Superior temporal gyrus (tissue), 1 donor: Measurements from ENCODE around the gene PADI4.

Source experiments
- DNase-seq: peaks from one replicate; pipeline ENCODE4 v3.0.0-alpha.2; 2016; ENCODE audit errors: extremely low spot score

Gene PADI4, protein sequence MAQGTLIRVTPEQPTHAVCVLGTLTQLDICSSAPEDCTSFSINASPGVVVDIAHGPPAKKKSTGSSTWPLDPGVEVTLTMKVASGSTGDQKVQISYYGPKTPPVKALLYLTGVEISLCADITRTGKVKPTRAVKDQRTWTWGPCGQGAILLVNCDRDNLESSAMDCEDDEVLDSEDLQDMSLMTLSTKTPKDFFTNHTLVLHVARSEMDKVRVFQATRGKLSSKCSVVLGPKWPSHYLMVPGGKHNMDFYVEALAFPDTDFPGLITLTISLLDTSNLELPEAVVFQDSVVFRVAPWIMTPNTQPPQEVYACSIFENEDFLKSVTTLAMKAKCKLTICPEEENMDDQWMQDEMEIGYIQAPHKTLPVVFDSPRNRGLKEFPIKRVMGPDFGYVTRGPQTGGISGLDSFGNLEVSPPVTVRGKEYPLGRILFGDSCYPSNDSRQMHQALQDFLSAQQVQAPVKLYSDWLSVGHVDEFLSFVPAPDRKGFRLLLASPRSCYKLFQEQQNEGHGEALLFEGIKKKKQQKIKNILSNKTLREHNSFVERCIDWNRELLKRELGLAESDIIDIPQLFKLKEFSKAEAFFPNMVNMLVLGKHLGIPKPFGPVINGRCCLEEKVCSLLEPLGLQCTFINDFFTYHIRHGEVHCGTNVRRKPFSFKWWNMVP

DNA sequence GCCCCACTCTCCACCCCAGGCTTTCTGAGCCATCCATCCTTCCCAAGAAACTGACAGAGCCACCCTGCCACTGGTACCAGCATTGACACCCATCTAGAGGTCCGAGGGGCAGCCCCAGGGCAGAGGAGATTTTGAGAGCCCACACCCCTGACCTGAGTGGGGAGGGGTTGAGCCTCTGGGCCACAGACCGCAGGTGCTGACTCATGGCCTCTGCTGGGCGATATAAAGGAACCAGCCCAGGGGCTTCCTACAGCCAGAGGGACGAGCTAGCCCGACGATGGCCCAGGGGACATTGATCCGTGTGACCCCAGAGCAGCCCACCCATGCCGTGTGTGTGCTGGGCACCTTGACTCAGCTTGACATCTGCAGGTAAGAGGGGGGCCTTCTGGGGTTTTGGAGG lies at the start of gene PADI4:
PADI4 (plus strand) TSS at position 252 of the 400 bp plus-strand sequence; CDS start at position 278, 26 bp downstream.
- DNase-seq: no peak

DNA sequence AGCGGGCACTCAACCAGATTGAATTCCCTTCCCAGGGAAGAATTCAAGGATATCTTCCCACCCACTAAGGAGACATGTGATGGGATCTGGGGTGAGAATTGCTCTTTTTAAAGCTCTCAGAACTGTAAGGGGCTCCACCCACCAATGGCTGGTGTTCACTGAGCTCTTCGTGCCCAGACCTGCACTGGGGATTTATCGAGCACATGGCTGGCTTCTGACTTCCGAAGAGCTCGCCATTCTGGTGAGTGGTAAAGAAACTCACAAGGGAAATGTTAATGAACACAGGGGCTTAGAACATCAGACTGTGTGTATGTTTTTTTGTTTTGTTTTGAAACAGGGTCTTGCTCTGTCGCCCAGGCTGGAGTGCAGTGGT lies 49.3 kb upstream of the PADI4 start:
- DNase-seq: no peak

DNA sequence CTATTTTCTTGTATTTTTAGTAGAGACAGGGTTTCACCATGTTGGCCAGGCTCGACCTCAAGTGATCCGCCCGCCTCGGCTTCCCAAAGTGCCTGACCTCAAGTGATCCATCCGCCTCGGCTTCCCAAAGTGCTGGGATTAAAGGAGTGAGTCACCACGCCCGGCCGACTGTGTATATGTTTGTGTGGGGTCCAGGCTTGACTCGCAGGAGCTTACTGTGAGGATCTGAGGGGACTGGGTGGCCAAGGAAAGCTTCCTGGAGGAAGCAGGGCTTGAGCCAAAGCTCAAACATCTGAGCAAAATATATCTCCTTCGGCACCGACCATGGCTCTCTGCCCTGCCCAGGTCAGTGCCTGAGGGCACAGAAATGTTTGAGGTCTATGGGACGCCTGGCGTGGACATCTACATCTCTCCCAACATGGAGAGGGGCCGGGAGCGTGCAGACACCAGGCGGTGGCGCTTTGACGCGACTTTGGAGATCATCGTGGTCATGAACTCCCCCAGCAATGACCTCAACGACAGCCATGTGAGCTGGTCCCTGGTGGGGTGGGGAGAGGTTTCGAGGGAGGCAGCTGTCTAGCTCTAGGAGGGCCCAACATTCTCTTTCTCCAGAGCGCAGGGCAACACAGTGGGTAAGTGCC lies 48.6 kb upstream of the PADI4 start:
- DNase-seq: no peak

DNA sequence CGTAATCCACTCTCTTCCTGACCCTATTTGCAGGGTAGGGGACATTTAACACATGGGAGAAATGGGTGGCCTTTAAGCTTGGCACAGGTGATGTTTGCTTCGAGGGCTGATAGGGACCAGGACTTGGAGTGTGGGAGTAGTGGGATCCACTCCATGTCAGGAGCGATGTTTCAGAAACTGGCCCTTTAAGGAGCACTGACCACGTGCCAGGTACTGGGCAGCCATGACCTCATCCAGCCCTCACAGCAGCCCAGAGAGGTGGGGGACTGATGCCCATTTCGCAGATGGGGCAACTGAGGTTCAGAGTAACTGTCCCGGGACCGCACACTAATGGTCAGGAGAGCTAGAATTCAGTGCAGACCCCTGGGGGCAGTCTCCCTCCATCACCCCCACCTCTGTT lies 47.7 kb upstream of the PADI4 start:
- no peak for DNase-seq

DNA sequence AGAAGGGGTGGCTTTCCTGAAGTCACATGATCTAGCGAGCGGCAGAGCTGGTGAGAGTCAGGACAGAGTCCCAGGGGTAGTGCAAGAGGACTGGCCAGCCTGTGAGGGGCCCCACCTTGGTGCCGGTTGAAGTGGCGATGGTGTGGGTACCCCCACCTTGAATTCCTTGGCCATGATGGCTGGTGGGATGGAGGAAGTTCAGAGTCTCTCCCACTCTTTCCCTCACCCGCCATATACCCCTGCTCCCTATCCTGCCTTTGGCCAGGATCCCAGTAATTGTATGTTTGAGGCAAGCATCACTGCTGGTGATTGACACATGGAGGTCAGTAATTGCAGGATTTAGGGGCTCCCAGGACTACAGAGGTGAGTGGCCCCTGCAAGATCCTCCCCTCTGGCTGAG lies 47.3 kb upstream of the PADI4 start:
- no peak for DNase-seq

DNA sequence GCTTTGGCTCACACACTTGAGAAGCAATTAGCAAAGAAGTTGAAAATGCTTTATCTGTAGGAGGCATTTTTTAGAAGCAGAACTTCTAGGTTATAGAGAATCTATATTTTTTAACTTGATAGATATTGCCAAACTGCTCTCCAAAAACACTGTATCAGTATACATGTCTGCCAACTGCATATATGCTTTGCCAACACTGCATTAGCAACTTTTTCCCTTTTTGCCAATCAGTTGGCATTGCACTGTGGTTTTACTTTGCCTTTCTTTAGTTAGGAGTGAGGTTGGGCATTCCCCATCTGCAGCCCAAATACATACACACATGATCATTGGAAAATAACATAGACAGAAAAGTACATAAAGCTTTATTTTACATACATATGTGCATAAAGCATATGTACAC lies 44.1 kb upstream of the PADI4 start:
- DNase-seq: peak; percentile 9

DNA sequence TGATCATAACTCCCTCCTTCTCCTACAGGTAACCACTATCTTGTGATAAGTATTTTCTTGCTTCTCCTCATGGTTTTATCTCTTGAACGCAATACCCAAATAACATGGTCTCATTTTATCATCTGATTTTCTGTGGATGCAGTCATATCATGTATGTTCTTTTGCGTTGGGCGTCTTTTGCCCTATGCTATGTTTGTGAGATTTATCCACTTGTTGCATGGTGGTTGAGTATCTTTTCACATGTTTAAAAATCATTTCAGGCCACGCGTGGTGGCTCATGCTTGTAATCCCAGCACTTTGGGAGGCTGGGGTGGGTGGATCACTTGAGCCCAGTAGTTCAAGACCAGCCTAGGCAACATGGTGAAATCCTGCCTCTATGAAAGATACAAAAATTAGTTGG lies 43.5 kb upstream of the PADI4 start:
- DNase-seq: no peak

DNA sequence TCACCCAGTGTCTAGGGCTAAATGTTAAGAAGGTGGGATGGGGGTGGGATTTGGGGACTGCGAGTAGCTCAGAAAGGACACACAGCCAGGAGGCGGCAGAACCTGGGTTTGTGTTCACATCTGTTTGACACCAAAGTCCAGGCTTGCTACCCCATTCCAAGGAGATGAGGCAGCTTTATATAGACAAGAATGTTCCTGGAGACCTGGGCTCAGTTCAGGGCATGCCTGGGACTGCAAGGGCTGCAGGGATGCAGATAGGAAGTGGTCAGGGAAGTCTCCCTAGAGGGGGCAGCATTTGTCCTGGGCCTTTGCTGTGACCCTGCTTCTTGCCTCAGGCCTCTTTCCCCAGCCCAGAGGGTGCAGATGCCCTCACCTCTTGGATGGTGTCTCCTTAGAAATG lies 42.8 kb upstream of the PADI4 start:
- DNase-seq: no peak

DNA sequence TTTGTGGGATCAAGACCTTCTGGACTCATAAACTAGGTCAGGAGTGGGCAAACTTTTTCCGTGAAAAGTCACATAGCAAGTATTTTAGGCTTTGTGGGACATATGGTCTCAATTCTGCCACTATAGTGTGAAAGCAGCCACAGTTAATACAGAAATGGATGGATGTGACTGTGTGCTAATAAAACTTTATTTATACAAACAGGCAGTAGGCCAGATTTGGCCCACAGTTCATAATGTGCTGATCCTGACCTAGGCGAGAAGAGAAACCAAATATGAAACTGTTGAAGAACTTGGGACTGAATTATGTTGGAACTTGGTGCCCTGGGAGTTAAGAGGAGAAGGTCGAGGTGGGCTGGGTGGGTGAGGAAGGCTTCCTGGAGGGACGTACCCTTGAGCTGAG lies 42.0 kb upstream of the PADI4 start:
- no peak for DNase-seq

DNA sequence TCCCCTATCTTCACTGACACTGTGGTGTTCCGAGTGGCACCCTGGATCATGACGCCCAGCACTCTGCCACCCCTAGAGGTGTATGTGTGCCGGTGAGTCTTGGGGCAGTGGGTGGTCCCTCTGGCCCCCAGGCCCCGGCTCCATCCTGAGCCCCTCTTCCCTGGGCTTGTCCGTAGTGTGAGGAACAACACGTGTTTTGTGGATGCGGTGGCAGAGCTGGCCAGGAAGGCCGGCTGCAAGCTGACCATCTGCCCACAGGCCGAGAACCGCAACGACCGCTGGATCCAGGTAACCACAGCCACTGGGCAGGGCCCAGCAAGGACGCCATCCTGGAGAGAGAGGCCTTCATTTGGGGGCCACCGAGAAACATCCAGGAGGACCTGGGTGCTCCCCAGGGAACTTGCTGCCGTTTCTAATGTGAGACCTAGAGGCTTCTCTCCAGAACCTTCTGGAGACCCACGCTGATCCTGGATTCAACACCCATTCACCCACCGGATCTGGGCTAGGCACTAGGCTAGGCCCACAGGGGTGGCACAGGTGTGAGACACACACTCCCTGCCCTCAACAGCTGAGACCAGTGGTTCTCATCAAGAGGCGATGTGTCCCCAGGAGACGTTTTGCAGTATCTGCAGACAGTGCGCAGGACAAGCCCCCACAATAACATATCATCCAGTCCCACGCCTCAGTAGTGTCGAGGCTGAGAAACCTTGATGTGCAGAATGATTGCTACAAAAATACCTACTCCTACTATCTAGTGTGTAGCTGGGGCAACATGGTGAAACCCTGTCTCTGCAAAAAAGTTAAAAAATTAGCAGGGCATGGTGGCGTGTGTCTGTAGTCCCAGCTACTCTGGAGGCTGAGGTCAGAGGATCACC lies 36.9 kb upstream of the PADI4 start:
- no peak for DNase-seq

DNA sequence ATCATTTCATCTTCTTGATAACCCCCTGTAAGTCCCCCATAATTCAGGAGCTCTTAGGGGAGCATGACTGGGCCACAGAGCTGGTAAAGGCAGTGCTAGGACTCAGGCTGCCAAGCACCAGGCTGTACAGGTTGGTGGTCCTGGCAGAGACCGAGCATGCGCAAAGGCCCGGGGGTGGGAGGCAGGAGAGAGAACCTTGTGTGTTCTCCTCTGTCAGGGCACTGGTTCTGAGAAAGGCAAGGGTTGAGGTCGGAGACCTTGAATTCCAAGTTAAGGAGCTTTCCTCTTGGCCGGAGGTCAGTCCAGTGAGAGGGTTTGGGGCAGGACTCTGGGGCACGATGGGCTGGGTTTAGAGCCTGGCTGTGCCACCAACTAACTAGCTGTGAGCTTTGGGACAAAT lies 35.9 kb upstream of the PADI4 start:
- no peak for DNase-seq

DNA sequence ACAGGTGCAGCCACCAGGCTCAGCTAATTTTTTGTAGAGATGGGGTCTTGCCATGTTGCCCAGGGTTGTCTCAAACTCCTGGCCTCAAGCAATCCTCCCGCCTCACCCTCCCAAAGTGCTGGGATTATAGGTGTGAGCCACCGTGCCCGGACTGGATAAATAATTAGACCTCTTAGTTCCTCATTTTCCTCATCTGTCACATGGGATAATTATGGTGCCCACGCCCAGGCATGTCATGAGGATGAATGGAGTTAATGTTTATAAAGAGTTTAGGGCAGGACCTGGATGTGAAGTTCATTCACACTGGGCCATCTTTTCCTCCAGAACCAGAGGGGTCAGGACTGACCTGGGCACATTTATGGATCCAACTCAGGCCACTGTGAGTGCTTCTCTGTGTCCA lies 35.4 kb upstream of the PADI4 start:
- no peak for DNase-seq

DNA sequence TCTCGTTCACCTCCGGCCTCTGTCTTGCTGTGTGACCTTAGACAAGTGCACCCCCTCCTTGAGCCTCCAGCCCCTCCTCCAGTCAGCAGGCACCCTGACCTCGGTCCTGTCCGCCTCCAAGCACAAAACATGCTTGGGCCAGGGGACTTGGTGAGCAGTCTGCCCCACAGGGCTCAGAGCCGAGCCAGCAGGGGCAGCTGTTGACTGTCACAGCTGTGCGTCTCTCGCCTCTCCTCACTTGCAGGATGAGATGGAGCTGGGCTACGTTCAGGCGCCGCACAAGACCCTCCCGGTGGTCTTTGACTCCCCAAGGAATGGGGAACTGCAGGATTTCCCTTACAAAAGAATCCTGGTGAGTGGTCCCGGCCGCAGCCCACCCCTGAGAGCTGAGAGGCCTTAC lies 34.9 kb upstream of the PADI4 start:
- DNase-seq: no peak

DNA sequence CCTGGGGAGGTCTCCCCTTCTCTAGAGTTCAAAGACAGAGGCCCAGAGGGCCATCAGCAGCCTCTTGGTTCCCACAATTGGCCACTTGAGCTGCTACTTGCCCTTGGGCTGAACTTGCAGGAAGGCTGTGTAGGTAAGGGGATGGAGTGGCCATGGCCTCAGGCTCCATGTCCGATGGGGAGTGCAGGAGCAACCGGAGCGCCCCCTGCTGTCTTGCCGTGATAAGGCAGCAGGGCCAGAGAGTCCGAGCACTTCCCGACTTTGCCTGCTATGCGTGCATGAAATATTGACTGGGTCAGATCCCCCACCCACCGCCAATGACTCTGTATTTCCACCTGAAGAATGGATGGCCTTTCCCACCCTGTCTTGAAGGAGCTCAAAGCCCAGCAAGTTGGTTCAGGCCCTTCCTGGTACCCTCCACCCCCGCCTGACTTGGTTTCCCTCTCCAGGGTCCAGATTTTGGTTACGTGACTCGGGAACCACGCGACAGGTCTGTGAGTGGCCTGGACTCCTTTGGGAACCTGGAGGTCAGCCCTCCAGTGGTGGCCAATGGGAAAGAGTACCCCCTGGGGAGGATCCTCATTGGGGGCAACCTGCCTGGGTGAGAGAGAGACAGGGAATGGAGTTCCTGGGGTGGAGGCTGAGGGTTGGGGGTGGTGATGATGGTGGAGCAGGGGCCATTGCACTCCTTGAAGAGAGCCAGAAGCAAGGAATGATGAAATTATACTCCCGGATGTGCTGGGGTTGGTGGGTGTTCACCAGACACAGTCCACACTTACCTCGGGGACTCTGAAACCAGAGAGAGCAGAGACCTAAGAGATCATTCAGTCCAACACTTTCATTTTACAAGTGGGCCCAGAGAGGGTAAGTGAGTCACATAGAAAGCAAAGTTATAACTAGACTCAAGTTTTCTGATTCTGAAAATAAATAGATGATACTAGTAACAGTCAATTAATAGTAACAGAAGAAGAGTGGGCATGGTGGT lies 33.5 kb upstream of the PADI4 start:
- no peak for DNase-seq

DNA sequence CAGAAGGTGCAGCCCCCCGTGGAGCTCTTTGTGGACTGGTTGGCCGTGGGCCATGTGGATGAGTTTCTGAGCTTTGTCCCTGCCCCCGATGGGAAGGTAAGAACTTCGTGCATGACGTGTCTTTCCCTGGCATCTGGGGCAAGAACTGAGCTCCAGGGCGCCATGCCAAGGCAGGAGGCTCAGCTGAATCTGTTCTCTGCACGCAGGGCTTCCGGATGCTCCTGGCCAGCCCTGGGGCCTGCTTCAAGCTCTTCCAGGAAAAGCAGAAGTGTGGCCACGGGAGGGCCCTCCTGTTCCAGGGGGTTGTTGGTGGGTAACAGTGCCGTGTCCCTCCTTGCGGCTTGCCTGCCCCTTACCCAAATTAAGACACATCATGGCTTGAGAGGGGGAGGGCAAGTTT lies 31.4 kb upstream of the PADI4 start:
- no peak for DNase-seq

DNA sequence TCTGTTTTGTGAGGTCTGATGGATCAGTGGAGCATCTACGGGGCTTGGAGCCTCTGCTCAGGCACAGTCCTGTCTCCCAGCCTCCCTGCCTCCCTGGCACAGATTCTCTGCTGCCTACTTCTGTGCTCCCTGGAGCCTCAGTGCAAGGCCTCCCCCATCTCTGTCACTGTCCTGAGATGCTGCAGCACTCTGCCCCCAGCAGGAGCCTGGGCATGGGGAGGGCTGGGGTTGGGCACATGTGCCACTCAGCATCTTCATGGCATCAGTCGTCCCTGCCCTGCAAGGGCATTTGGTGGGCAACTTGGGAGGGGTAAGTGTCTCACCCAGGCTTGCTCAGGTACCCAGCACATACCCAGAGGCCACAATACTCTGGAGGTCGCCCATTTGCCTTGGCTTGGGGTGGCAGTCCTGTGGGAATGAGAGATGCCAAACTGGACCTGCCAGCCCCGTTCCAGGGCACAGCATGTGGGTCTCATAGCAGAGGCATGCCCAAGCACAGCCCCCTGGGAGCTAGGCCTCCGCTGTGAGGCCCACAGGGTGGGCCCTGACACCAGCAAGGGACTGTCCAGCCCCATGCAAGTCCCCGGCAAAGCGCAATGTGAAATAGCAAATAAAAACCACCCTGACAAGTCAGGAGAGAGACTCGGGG lies 30.4 kb upstream of the PADI4 start:
- DNase-seq: no peak

DNA sequence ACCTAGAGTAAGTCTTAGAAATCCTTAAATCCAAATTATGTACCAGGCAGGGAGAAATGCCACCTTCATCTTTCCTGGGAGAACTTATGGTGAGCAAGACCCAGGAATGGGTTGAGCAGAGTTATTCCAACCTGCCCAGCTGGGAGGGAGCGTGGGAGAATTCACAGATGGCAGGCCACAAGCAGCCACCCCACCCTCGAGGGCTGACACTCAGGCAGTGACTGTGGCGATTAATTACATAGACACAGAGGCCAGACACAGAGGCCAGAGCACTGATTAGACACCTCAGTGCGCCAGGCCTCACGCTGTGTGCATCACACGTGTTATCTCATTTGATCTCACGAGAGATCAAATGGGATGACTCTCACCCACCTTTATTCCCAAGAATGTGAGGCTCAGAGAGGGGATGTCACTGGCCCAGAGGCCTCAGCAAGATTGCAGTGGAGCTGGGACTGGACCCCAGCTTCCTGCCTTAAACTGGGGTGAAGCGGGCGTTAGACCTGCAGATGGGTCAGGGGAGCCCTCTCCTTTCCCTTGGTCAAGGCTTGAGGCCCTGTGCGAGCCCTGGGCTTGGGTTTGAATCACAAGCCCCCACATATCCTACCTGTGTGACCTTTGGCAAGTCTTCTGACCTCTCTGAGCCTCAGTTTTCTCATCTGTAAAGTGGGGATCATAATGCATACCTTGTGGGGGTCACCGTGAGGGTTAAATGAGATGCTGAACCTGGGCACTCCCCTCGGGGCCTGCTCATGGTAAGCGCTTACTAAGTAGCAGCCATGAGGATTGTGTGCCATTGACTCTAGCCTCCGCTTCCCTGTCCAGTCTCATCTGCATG lies 28.8 kb upstream of the PADI4 start:
- no peak for DNase-seq

DNA sequence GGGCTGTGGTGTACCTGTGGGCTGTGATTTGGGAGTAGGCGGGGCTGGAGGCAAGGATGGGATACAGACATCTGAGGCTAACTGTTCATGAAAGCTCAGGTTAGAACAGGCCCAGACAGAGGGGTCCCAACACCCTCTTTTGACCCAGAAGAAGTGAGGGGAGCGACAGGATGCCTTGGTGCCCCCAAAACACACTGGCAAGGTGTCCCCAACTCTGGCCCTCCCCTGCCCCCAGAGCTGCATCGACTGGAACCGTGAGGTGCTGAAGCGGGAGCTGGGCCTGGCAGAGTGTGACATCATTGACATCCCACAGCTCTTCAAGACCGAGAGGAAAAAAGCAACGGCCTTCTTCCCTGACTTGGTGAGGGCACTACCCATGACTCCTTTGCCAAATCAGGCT lies 27.6 kb upstream of the PADI4 start:
- no peak for DNase-seq

DNA sequence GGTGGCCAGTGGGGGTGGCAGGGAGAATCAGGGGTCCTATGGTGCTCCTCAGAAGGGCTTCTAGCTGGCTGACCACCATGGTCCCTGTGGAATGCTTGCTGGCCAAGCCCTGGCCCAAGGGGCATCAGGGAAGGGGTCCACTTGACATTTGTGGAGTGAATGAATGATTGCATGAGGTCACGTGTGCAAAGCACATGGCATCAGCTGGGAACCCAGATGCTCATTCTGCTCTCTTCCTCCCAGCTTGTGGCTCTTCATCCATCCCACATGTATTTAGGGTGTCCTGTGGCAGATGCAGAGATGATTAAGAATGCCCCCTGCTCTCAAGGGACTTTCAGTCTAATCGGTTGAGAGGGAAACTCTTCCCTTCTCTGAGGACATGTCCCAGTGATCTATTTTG lies 27.1 kb upstream of the PADI4 start:
- no peak for DNase-seq
